PFSK-1 (cell line): ENCODE results near the gene F10.

Experiments
- POLR2AphosphoS5 ChIP-seq: IDR thresholded peaks from 2 replicates; pipeline ENCODE4 v1.6.1; 2012; ENCODE audit warnings: low read depth, mild to moderate bottlenecking, control low read depth, low read length, moderate library complexity
- REST ChIP-seq, 2 experiments: IDR thresholded peaks; 2 replicates each; pipeline versions ENCODE4 v1.6.1 to v1.8.0; 2011 to 2012; ENCODE audit warnings: low read depth in 2 of 2, low read length in 2 of 2, control low read depth in 1 of 2, inconsistent platforms in 1 of 2, mild to moderate bottlenecking in 1 of 2, moderate library complexity in 1 of 2; ENCODE audit not compliant: insufficient read depth in 1 of 2
- SIN3A ChIP-seq: IDR thresholded peaks from 2 replicates; pipeline ENCODE4 v1.6.1; 2012; ENCODE audit warnings: mild to moderate bottlenecking, low read length, moderate library complexity, borderline replicate concordance; ENCODE audit not compliant: insufficient read depth
- TAF1 ChIP-seq: IDR thresholded peaks from 2 replicates; pipeline ENCODE4 v1.6.1; 2012; ENCODE audit warnings: low read length, control low read depth, borderline replicate concordance; ENCODE audit not compliant: insufficient read depth

- TF ChIP-seq POLR2AphosphoS5 (no peak), REST (IDR thresholded peaks at IDR 0.05; ENCODE audit: insufficient read depth in 1 of 2, low read depth in 2 of 2, low read length in 2 of 2) (no peak), SIN3A (no peak), TAF1 (no peak)
Observed at GRCh38 chr13:113125506-113126264, 3.1 kb downstream of the F10 start.
